Amygdala (tissue), 56 donors: ENCODE results near the gene GLIS2.

Experiments used
- DNase-seq, 56 donors: peaks; one replicate each; lab custom pipeline; 2025; lab: John Stamatoyannopoulos, UW

The GLIS2 gene

GRCh38 chr16:4315186-4316107, at the start of gene GLIS2:
GLIS2 (plus strand) TSS chr16:4316067; CDS start chr16:4332281, 16,214 bp downstream.
- DNase-seq: peak in 29 of 56 donors; percentile 21 to 74 (median 49)

DNA sequence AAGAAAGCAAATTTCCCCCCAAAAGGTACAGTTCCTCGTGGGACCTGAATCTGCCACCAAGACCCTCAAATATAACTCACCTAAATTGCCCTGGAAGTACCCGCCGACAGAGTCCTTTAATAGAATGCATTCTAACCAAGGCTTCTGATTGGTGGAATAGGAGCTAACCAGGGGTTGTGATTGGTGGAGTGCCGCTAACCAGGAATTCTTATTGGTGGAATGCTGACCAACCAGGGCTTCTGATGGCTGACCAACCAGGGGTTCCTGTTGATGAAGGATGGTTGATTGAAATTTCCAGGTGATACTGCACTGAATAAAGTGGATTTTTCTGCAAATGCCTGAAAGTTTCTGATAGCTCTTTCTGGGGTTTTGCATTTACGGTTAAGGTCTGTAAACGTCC, 49.5 kb upstream of the GLIS2 start:
- no peak for DNase-seq

- no peak for DNase-seq
These were observed 45.8 kb upstream of the GLIS2 start for GRCh38 chr16:4270091-4270490.

DNA sequence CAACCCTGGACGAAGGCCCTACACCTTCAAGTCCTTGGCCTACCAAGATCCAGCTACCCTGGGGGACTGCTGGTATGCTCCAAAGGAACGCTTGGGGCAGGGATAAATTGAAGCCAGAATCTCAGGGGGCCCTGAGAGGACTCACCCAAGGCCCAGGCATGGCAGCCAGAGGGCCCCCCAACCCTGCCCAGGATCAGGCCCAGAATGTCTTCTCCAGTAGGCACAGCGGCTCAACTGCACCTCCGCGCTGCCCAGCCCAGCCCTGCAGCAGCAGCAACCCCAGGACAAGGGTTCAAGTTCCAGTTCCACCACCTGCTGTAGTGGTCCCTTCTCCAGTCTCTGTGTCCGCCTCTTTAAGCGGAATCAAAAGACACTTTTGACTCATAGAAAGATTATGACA, 45.3 kb upstream of the GLIS2 start:
- DNase-seq: no peak

DNA sequence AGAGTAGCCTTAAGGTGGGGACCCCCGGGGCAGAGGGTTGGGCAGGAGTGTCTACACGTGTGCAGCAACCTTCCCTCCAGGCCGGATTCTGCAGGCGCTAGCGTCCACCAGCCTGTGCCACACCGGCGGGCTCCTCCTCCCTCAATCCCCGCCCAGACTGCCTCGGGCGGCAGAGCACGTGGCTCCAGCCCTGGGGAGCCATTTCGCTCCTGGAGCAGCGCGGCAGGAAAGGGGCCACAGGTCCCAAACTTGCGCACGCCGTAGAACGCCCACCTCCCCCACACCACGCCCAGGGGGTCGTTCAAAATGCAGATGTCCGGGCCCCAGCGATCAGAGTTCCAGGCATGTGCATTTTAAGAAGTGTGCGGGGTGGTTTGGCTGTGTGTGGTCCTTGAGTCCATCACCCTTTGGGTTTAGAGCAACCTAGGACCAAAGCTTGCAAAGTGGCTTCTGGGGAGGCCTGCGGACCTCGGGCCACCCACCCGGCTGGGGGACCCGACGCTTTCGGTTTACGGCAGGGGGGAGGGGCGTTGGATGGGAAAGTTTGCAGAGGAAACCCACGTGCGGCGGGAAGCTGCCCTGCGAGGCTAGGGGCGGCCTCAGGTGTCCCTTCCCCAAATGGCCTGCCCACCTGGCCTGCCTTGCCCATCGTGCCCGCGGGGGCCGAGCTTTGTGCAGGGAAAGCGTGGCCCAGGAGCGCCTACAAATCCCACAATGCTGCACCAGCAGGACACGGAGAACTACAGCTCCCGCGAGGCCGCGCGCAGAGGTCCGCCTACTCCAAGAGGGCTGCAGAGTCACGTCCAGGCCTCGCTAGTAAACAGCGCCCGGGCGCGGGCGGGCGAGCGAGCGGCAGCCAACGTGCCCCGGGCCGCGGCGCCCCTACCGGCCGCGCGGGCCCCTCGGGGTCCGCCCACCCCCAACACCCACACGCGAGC, 44.4 kb upstream of the GLIS2 start:
- DNase-seq: peak; percentile 36 to 96 (median 88)

- DNase-seq: peak in 50 of 56 donors; percentile 3 to 87 (median 63)
These were observed 43.5 kb upstream of the GLIS2 start for GRCh38 chr16:4272114-4272956.

GRCh38 chr16:4273858-4274311, 42.0 kb upstream of the GLIS2 start:
- peak in 11 of 56 donors; percentile 10 to 60 (median 40) for DNase-seq

DNA sequence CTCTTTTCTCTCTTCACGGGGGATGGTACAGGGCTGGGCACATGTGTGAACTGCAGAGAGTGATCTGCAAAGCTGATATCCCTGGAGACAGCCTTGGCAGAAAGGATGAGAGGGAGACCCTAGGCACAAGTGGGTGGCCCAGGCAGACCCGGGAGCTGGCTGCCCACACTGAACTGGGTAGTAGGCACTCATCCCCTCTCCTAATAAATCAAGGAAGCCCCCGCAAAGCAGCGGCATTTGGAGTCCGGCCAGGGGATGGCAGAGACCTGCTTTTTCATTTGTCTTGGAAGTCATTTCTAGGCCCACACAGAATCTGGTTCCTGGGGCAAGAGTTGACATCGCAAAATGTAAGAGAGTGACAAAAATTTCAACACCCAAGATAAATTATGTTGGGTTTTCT, 40.0 kb upstream of the GLIS2 start:
- DNase-seq: no peak

DNA sequence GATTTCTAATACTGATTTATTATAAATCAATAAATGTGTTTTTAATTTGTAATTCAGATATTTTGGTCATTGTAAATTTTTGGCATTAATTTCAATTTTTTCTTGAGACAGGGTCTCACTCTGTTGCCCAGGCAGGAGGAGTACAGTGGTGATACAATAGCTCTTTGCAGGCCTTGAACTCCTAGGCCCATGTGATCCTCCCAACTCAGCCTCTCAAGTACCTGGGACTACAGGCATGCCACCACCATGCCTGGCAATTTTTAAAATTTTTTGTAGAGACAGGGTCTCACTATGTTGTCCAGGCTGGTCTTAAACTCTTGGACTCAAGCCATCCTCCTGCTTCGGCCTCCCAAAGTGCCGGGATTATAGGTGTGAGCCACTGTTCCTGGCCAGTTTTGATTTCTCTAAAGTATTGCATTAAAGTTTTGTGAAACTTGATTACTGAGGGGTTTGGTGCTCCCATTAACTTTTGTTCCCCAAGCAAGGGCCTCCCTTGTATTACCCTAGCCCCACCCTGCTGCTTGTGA, 37.8 kb upstream of the GLIS2 start:
- no peak for DNase-seq

GRCh38 chr16:4280625-4281024, 35.2 kb upstream of the GLIS2 start:
- no peak for DNase-seq

GRCh38 chr16:4283441-4283840, 32.4 kb upstream of the GLIS2 start:
- no peak for DNase-seq

DNA sequence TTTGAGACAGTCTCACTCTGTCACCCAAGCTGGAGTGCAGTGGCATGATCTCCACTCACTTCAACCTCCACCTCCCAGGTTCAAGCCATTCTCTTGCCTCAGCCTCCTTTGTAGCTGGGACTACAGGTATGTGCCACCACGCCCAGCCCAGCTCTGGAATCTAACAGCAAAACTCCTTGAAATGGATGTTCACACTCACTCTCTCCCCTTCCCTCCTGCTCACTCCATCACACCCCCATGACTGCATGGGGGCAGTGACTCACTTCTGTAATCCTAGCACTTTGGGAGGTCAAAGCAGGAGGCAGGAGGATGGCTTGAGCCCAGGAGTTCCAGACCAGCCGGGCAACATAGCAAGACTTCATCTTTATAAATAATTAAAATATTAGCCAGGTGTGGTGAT, 31.9 kb upstream of the GLIS2 start:
- DNase-seq: no peak

DNA sequence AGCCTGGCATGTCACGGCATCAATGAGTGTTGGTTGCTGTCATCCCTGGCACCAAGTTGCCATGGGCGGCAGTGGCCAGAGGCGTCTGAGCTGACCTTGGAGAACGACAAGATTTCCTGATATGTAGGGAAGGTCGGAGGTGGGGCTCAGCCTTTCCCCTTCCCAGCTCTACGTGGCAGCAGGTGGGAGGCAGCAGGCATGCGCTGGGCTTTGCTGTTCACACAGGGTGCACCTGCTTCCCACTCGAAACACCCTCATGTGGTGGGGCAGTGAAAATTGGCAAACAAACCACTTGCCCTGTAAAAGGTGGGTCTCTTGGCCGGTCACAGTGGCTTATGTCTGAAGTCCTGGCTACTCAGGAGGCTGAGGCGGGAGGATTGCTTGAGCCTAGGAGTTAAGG, 30.7 kb upstream of the GLIS2 start:
- no peak for DNase-seq

- DNase-seq: peak in 47 of 56 donors; percentile 2 to 82 (median 44)
These were observed 27.5 kb upstream of the GLIS2 start for GRCh38 chr16:4288148-4288921.

DNA sequence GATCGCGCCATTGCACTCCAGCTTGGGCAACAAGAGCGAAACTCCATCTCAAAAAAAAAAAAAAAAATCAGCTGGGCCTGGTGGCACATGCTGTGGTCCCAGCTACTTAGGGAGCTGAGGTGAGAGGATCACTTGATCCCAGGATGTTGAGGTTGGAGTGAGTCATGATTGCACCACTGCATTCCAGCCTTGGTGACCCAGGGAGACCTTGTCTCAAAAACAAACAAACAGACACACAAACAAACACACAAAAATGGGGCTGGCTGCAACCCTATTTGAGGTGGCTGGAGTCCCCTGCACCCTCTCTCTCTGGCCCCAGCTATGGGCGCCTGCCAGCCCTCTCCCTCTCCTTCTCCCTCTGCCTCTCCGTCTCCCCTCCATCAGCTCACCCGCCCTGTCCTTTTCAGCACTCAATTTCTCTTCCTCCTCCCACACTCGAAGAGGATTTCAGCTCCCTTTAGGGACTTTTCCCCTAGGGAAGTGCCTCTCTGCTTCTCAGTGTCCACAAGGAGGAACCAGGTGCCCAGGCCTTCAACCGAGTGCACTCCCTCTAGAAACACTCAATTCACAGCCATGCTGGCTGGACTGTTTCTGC, 25.5 kb upstream of the GLIS2 start:
- no peak for DNase-seq

GRCh38 chr16:4291699-4292098, 24.2 kb upstream of the GLIS2 start:
- DNase-seq: no peak

DNA sequence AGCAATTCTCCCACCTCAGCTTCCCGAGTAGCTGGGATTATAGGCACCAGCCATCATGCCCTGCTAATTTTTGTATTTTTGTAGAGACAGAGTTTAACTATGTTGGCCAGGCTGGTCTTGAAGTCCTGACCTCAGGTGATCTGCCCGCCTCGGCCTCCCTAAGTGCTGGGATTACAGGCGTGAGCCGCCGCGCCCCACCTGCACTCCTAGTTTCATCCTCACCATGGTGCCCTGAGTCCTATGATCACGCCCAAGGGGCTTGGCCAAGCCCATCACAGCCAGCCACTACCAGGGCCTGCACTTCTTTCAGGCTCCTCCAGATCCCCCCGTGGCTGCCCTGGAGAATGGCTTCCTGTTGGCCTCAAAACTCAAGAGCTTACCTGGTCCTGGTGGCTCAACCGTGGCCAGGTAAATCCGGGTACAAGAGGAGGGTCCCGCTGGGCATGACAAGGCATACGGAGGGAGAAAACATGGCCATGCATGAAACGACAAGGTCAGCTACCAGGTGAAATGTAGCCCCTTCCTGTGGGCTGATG, 22.6 kb upstream of the GLIS2 start:
- DNase-seq: no peak

DNA sequence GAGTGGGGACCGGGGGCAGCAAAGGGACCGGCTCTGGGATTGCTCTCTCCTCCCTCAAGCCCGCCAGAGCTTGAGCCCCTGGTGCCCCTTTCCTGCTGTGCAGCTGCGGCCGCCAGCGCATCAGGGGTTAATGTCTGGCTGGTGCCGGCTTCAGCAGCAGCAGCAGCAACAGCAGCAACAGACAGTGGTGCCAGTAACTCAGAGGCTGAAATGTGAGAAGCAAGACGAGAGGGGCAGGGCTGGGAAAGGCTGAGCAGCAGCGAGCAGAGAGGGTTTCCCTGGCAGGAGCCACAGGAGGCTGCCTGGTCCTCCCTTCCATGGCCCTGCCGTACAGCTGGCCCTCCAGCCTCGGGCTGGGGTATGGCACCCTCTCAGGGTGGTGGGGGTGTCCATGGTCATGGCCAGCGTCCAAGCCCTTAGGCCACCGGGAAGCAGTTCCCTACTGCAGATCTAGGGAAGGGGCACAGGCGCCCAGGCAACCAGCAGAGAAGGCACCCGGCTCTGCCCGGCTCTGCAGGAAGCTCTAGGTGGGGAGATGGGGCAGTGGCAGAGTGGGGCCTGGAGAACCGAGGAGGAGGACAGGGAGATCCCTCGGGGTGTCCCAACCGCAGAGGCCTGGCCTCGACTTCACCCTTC, 21.9 kb upstream of the GLIS2 start:
- peak in 22 of 56 donors; percentile 12 to 49 (median 22) for DNase-seq
